RWPE1 (cell line): ENCODE measurements around the gene WDFY4.

ENCODE experiments used
- CTCF ChIA-PET: fragments of 350-600 bp; sonication (Branson Sonifier 250); formaldehyde crosslinking; extraction: SDS; loops from one replicate; lab custom pipeline; 2021; lab: Yijun Ruan, JAX
- POLR2A ChIA-PET: fragments of 400-600 bp; formaldehyde crosslinking; extraction: SDS; loops from one replicate; lab custom pipeline; 2020; ENCODE audit warnings: antibody characterized with exemption; ENCODE audit not compliant: low non-redundant PET; lab: Yijun Ruan, JAX
- DNase-seq: peaks from one replicate; pipeline ENCODE4 v3.0.0; 2012; ENCODE audit warnings: low spot score
- H3K27ac ChIP-seq: fragments of 450-650 bp; 2 replicates; pipeline ENCODE4 v1.5.1; 2017
- TF ChIP-seq, protein P1 (sequence below): fragments of 450-650 bp; conservative IDR thresholded peaks from 2 replicates; pipeline ENCODE4 v1.5.1; 2017; ENCODE audit warnings: low read depth, mild to moderate bottlenecking

WDFY4 gene

DNA sequence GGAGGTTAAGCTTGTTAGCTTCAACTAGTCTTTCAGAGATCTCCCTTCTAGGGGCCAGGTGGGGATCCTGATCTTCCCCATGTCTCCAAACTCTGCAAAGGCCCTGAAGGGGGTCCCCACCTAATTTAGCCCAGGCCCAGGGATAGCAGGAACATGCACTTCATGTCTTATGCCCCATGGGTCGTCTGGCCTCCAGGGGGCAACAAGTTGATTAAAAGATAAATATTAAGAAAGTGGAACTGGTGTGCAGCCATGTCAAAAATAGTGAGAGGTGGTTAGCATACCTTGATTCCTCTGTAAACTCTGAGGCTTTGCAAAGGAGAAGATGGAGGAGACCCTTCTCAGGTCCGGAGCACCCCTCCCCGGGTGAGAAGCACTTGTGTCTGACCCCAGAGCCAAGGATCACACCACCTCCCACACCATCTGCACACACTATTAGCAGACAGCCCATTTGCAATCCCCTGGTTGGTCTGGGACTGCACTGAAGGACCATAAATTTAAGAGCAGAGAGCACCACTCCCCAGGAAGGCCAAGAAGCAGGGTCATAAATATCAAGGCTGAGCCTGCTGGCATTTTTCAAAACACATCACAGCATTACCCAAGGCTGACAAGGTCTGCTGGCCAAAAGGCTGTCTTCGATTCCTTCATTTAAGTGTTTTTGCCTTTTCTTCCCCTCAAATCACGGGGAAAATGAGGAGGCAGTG is 299.1 kb downstream of the WDFY4 start:
- CTCF ChIA-PET = interaction anchor here (0.5 to 1.7 kb wide), 2 partner anchors 177 to 1671 kb away, joined by 3 to 4 read pairs; no protein-coding TSS in a partner anchor
- TF ChIP-seq, protein P1, sequence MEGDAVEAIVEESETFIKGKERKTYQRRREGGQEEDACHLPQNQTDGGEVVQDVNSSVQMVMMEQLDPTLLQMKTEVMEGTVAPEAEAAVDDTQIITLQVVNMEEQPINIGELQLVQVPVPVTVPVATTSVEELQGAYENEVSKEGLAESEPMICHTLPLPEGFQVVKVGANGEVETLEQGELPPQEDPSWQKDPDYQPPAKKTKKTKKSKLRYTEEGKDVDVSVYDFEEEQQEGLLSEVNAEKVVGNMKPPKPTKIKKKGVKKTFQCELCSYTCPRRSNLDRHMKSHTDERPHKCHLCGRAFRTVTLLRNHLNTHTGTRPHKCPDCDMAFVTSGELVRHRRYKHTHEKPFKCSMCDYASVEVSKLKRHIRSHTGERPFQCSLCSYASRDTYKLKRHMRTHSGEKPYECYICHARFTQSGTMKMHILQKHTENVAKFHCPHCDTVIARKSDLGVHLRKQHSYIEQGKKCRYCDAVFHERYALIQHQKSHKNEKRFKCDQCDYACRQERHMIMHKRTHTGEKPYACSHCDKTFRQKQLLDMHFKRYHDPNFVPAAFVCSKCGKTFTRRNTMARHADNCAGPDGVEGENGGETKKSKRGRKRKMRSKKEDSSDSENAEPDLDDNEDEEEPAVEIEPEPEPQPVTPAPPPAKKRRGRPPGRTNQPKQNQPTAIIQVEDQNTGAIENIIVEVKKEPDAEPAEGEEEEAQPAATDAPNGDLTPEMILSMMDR = no peak
- no peak overlapping the region for H3K27ac ChIP-seq
- no peak for DNase-seq
- POLR2A ChIA-PET = no interaction called here

DNA sequence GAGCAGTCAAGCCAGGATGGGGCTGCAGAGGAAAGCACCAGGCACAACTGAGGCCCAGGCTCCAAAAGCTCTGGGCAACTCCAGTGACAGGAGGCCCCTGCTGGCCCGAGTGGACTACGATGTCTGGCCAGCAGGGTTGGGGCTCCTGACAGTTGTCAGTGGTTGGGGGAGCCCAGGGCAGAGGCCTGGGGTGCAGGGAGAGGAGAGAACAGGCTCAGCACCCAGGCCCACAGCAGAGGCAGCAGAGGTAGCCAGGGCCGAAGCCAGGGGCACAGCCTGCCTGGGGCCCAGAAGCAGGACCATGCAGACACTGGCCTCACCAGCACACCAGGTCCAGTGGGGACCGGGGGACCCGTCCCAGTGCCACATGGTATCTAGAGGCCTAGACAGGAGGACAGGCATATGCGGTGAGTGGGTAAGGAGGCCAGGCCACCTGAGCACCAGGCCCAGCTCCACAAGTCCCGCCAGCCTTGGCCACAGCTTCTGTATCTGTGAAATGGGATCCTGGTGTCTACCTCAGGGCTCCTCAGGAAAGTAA is 301.0 kb downstream of the WDFY4 start:
- ChIA-PET CTCF (interaction anchor here (0.6 to 1.2 kb wide), 3 partner anchors 176 to 603 kb away, joined by 3 read pairs; no protein-coding TSS in a partner anchor), POLR2A (no interaction called here)
- TF ChIP-seq, protein P1 = no peak
- DNase-seq = no peak
- no peak overlapping the region for H3K27ac ChIP-seq

DNA sequence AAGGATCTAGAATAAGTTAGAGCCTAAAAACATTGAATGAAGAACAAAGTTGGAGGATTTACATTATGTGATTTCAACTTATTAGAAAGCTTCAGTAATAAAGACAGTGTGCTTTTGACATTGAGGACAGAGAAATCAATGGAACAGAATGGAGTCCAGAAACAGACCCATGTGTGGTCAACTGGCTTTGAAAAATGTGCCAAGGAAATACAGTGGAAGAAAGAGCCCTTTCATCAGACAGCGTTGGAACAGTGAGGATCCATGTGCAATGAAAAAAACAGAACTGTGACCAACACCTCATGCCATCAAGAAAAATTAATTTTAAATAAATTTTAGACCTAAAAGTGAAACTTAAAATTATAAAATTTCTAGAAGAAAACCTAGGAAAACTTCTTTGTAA is 305.6 kb downstream of the WDFY4 start:
- ChIA-PET CTCF (interaction anchor here (0.7 to 0.8 kb wide), 2 partner anchors 32 to 381 kb away, joined by 3 to 4 read pairs; no protein-coding TSS in a partner anchor), POLR2A (no interaction called here)
- no peak for DNase-seq
- no peak overlapping the region for H3K27ac ChIP-seq
- TF ChIP-seq, protein P1 = no peak

DNA sequence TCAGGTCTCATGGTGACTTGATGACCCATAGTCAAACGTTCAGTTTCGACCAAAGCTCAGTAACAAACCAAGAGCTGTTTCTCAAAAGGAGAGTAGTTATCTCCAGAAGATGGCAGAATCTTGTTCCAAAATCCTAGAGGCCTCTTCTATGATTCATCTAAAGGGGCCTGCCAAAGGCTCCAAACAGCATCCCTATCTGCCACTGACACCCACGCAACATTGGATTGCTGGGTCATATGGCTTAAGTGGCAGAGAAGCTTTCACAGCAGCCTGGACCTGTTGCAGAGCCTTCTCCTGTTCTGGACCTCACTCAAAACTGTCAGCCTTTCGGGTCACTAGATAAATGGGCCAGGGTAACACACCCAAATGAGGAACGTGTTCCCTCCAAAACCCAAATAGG is 309.0 kb downstream of the WDFY4 start:
- POLR2A ChIA-PET = no interaction called here
- no peak overlapping the region for H3K27ac ChIP-seq
- DNase-seq = no peak
- TF ChIP-seq, protein P1 = no peak
- CTCF ChIA-PET = no interaction called here

DNA sequence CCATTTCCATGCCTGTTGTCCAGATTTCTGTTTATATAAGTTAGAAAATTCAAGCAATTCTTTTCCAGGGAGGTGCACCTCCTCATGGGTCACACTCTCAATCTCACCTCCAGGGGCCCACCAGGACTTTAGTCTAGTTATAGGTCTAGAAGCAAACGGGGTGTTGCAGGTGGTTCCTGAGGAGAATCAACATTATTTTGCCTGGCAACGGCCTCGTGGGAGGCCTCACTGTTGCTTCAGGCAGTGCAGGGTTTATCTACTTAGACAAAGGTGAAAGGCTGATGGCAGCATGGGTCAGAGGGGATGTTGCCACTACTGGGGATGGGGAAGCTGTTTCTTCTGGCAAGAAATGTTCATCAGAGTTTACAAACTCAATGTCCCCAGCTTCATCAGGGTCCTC is 311.7 kb downstream of the WDFY4 start:
- POLR2A ChIA-PET = no interaction called here
- no peak overlapping the region for H3K27ac ChIP-seq
- no peak for DNase-seq
- TF ChIP-seq, protein P1 = no peak
- CTCF ChIA-PET = interaction anchor here (0.9 kb wide), 1 partner anchor 165 kb away, joined by 5 read pairs; no protein-coding TSS in a partner anchor

DNA sequence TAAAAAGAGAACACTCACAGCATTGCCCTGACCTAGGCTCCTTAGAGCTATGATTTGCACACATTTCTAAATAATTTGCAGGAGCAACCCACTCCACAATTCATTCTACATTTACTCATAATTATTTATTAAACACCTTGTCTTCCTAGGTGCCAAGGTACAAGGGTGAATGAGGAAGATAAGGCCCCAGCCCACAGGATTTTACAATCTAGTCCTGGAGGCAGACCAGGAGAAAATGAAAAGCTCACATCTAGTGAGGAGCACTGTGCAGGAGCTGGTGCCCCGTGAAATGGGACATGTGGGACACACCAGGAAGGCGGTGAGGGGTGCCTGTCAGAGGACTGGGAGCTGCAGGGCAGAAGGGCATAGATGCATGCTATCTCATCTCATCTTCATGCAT is 314.7 kb downstream of the WDFY4 start:
- CTCF ChIA-PET = no interaction called here

More for the DNA sequence above, 314.7 kb downstream of the WDFY4 start:
- no peak overlapping the region for H3K27ac ChIP-seq
- DNase-seq = no peak
- POLR2A ChIA-PET = no interaction called here
- TF ChIP-seq, protein P1 = no peak
